Effector CD4-positive, alpha-beta T cell (primary cell): ENCODE measurements around the gene TELO2.

Experiments
- DNase-seq: peaks from one replicate; pipeline ENCODE4 v3.0.0-alpha.2; 2020

Gene TELO2

DNA sequence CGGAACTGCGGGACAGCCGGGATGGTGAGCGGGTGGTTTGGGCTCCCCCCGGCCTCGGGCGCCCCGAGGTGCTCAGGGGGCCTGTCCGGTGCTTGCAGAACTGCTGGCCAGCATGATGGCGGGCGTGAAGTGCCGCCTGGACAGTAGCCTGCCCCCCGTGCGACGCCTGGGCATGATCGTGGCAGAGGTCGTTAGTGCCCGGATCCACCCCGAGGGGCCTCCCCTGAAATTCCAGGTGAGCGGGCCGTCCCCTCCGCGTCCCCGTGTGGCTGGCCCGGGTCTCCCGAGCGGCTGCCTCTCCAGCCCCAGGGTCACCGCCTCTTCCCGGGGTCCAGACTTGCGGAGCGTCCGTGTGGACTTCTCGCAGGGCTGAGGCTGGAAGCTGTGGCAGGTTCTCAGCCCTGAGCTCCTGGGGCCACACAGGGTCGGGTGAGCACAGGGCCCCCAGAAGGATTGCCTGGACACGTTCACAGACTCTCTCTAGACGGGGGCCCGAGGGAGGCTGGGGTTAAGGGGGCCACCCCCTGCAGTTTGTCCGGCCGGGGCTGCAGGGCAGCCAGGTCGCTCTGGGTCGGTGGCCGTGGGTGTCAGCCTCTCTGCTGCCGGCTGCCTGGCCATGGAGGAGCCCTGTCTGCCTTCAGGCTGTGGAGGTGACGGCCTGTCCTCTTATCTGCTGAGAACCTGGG lies 7.4 kb downstream of the TELO2 start:
- DNase-seq, result no peak

DNA sequence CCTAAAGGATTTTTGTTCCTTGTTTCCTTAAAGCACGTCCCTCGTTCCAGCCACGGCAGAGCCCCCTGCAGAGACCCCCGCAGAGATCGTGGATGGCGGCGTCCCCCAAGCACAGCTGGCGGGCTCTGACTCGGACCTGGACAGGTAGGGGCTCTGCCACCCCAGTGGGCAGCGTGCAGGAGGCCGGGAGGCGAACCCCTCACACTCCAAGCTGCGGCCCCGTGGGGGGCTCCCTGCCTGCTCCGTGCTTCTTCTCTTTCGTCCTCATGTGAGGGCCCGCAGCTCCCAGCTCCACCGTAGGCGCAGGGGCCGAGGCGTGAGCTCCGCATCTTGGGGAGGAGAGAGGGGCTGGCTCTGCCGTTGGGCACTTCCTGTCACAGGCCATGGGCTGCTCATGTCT lies 8.5 kb downstream of the TELO2 start:
- DNase-seq, result no peak

- DNase-seq, result no peak
Measured at GRCh38 chr16:1502092-1503004, 9.2 kb downstream of the TELO2 start.

DNA sequence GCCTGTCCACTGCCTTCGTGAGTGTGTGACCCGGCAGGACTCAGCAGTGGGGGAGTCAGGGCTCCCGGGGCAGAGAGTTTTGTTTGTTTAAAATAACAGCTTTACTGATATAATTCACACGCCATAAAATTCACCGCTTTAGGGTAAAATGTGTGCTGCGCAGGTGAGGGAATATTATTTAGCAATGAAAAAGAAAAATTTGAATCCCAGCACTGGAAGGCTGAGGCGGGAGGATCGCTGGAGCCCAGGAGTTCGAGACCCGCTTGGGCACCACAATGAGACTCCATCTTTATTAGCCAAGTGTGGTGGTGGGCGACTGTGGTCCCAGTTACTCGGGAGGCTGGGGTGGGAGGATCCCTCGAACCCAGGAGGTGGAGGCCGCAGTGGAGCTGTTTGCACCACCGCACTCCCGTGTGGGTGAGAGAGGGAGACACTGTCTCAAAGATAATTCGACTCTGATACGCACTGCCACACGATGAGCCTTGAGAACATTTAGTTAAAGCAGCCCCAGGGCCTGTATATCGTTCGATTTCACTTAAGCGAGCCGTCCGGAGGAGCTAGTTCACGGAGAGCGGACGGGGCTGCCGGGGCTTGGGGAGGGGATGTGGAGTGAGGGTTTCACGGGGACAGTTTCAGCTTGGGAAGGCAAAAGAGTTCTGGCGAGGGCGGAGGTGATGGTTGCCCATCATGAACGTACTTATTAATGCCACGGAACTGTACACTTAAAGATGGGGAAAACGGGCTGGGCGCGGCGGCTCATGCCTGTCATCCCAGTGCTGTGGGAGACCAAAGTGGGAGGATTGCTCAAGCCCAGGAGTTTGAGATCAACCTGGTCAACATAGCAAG lies 10.2 kb downstream of the TELO2 start:
- no peak for DNase-seq

GRCh38 chr16:1505073-1505844 lies 12.1 kb downstream of the TELO2 start:
- DNase-seq, result no peak

GRCh38 chr16:1505912-1506311 lies 12.8 kb downstream of the TELO2 start:
- DNase-seq, result no peak

DNA sequence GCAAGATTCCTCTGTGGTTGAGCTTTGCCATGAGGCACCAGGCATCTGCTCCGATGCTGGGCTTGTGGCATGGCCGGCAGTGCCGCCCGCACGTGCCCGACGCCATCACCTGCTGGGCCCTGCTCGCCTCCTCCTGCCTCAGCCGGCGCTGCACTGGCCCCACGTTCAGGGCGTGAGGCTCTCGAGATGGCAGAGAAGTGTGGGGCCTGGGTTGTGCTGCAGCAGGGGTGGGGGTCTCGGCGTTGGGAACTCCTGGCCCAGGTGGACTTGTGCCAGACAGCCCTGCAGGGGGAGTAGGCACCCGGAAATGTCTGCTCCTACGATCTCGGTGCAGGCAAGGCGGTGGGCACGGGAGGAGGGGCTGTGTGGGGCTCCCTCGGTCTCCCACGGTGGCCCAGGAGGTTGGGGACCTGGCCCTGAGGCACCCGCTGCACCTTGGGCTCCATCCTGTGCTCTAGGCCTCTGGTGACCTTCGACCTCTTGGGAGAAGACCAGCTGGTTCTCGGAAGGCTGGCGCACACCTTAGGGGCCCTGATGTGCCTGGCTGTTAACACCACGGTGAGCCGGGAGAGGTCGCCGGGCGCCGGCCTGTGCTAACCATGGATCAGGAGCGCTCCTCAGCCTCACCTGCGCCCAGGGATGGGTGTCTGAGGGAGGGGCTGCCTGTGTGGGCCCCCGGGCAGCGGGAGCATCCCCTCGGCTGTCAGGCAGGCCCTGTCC lies 13.5 kb downstream of the TELO2 start:
- DNase-seq, result no peak

DNA sequence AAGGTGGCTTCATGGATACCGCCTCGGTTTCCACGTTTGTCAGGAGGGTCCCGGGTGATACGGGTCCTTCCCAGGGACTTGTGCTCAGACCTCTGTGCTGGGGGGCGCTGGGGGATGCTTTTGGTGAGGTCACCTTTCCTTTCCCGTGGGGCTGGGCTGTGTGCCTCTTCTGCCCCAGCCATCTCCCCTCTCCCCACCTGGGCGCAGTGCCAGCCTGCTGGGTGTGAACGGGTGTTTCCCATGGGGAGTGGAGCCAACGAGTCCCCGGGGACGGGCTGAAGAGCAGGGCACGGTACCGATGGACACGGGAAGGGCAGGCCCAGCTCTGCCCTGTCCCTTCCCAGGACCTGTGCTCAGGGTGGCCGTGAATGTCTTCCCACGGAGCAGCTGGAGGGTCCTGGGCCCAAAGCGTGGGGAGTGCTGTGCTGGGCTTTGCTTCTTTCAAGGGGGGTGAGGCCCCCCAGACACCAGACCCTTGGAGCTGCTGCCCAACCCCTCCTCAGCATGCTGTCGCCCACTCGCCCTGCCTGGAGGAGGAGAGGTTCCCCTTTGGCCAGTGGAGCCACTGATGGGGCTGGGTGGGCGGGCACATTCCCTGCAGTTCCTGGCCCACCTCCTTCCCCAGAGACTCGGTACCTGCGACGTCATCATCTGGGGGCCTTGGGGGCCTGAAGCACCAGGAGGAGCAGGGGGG lies 15.5 kb downstream of the TELO2 start:
- no peak for DNase-seq

GRCh38 chr16:1509307-1510221 lies 16.4 kb downstream of the TELO2 start:
- DNase-seq, result no peak

DNA sequence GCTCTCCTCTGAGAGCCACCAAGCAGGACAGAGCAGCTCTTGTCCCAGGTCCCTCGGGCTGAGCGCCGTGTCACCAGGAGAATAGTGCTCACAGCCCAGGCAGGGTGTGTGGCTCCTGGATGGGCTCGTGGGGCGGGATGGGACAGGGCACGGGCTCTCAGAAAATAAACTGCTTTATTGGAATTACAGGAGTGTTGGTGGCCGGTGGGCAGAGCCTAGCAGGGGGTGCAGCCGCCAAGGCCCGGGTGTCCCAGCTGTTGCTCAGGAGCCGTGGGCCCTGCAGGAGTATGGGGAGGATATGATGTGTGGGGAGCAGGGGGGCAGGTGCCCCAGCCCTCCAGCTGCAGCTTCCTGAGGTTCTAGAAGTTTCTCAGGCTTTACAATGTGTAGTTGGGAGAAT lies 17.1 kb downstream of the TELO2 start:
- no peak for DNase-seq

DNA sequence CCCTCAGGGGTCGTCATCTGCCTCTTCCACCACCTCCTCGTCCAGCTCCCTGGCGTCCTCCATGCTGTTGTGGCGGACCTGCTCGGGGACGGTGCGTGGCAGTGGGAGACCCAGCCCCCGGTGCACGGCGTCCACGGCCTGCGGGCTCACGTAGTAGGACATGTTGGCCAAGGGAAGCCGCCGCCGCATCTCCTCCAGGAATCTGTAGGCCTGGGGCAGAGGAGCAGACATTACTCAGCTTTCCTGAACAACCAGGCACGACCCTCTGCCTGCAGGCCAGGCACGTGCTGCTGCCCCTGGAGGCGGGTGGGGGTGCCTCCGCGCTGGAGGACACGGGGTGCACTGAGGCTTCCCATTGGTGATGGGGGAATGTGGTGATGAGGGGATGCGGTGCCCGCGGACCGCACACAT lies 17.8 kb downstream of the TELO2 start:
- no peak for DNase-seq

DNA sequence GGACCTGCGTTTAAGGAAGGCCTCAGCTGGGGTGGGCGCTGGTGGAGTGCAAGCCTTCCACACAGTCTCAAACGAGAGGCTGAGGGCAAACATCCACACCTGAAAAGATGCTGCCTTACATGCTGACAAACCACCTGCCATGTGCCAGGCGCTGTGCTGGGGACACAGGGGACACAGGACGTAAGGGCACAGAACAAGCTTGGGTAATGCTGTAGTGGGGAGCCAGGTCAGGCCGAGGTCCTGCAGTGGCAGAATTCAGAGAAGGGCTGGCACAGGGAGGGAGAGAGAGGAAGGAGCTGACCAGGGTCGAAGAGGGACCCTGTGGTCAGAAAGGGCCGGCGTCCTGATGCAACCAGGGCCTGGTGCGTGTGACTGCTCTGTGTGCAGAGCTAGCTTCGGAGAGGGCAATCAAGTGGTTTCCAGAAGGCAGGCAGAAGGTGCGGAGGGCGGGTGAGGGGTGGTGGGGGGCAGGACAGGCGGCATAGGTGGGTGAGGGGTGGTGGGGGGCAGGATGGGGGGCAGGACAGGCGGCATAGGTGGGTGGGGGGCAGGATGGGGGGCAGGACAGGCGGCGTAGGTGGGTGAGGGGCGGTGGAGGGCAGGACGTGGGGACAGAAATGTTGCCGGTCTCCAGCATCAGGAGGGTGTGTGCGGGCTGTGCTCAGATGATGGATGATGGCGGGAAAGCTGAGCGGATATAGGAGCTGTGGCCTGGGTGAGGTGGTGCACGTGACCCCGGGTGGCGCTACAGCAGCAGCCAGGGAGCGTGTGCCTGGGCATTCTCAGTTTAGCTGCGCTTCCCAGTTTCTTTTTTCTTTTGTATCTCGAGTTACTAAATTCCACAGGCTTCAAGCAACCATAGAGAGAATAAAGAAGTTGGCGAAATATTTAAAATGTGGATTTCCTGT lies 18.8 kb downstream of the TELO2 start:
- no peak for DNase-seq

- DNase-seq, result no peak
Measured at GRCh38 chr16:1512774-1513173, 19.6 kb downstream of the TELO2 start.

GRCh38 chr16:1514507-1514906 lies 21.3 kb downstream of the TELO2 start:
- DNase-seq, result no peak

- DNase-seq, result no peak
Measured at GRCh38 chr16:1518626-1519135, 25.5 kb downstream of the TELO2 start.

DNA sequence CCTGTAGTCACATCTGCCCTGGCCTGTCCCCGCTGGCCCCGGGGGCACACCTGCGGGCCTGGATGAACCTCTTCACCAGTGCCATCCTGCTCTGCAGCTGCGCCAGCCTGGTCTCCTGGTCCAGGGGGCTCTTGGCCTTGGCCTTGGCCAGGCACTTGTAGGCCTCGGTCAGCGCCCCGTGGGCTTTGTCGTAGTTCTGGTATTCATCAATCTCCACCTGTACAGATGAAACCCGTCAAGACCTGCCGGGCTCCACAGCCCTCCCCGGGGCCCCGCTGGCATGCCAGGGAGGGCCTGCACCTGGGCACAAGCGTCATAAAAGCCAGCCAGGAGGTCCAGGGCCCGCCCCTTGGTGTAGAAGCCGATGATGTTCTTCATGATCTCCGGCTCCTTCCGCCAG lies 26.7 kb downstream of the TELO2 start:
- no peak for DNase-seq

GRCh38 chr16:1520461-1520860 lies 27.3 kb downstream of the TELO2 start:
- no peak for DNase-seq

DNA sequence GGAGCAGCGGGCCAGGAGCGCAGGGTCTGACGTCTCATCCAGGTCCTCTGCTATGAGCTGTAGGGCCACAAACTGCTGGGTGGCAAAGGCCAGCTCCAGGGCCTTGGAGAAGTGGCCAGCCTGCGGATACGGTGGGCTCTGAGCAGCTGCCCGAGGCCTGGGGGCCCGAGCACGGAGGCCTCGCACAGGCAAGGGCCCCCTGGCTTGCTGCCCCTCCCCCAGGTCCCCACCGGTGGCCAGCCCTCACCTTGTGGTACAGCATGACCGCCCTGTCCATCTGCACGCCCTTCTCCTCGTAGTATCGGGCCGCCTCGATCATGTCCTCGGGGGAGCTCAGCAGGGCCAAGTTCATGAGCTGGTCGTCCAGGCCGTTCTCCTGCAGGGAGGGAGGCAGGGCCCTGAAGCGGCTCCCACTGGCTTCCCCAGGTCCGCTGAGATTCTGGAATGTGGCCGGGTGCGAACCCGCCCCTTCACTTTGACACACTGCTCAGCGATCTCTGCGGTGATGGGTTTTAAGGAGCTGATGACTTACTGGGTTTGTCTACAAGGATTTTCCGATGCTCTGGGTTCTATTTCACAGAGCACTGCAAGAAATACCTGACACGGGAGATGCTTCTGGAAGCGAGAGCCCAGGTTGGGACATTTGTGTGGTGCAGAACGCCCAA lies 30.6 kb downstream of the TELO2 start:
- no peak for DNase-seq
